GM19238 (cell line): ENCODE data around the gene SNRNP35.
"Not testable (repeated sequence)": the region's sequence is repeated elsewhere in the genome, so short reads cannot be mapped to it uniquely, and the experiment has no call there.

ENCODE experiments used
- DNase-seq: peaks from one replicate; pipeline ENCODE4 v3.0.0; 2011; ENCODE audit warnings: low spot score; ENCODE audit not compliant: insufficient read length

The SNRNP35 gene, protein sequence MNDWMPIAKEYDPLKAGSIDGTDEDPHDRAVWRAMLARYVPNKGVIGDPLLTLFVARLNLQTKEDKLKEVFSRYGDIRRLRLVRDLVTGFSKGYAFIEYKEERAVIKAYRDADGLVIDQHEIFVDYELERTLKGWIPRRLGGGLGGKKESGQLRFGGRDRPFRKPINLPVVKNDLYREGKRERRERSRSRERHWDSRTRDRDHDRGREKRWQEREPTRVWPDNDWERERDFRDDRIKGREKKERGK

DNA sequence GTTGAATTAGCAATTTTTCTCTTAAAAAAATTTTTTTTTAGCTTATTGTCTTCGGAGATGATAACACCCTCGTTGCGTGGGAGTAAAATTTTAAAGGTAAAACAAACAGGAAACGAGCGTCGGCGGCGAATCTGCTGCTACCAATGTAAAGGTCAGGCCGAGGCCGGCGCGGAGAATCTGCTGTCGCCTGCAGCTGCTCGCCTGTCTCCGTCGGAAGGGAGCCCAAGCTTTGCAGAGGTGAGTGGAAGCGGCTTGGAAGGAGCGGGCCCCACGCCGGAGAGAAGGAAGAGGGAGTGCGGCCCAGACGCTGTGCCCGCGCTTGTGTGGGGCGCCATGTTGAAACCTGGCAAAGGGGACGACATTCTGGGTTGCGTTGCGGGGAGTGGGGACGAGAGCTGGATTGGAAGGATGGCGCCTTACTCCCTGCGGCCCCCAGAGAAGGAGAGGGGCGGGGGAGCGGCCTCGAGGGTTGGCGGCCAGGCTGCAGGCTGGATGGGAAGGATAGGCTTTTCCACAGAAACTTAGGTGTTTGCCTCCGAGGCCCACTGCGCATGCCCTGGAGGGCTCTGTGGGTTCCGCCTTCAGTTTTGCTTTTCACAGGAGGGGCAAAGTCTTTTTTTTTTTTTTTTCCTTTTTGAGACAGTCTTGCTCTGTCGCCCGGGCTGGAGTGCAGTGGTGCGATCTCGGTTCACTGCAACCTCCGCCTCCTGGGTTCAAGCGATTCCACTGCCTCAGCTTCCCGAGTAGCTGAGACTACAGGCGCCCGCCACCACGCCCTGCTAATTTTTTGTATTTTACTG, at the start of gene SNRNP35:
Gene SNRNP35, plus strand, starts transcription at position 160 of the 800 bp plus-strand sequence. CDS start 7,402 bp downstream, outside the sequence.
- DNase-seq = peak; percentile 57

DNA sequence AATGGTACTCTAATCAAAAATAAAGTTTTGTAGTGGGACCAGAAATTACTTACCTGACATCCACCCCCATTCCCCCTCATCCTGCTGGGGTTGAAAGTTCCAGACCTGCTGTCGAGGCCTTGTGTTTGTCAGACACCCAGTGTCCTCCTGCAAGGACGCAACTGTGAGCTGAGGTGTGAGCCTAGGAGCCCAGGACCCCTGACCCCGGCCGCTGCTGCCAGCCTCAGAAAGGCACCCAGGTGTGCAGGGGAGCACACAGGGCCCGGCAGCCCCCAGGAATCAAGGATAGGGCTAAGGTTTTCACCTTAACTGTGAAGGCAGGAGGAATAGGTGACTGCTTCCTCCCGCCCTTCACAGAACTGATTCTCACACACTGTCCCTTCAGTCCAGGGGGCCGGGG, 49.3 kb upstream of the SNRNP35 start:
- not testable (repeated sequence) for DNase-seq

DNA sequence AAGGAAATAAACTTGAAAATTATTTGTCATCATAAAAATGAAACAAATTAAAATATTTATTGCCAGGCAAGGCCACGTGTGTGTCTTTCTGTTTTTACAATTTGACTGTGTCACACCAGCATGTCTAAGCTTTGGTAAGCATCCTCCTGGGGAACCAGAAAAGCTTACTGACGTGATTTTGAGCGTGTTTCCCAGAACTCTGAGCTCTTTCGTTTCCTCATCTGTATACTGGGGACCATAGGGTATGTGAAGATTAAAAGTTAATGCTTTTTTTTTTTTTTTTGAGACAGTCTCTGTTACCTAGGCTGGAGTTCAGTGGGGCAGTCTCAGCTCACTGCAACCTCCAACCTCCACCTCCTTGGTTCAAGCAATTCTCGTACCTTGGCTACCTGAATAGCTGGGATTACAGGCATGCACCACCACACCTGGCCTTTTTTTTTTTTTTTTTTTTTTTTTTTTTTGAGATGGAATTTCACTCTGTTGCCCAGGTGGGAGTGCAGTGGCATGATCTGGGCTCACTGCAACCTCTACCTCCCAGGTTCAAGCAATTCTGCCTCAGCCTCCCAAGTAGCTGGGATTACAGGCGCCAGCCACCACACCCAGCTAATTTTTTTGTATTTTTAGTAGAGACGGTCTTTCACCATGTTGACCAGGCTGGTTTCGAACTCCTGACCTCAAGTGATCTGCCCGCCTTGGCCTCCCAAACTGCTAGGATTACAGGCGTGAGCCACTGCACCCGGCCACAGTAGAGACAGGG, 48.5 kb upstream of the SNRNP35 start:
- not testable (repeated sequence) for DNase-seq

DNA sequence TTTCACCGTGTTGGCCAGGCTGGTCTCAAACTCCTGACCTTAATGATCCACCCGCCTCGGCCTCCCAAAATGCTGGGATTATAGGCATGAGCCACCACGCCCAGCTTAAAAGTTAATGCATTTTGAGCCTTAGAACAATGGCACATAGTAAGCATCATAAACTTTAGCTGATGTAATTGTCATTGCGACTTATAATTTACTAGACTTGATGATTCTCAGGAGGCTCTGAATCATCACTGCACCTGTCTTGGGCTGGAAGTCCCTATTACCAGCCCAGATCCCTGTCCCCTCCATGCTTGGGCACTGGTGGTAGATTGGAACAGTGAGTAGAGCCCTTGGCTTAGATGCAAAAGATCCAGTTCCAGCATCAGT, 47.9 kb upstream of the SNRNP35 start:
- no peak for DNase-seq

DNA sequence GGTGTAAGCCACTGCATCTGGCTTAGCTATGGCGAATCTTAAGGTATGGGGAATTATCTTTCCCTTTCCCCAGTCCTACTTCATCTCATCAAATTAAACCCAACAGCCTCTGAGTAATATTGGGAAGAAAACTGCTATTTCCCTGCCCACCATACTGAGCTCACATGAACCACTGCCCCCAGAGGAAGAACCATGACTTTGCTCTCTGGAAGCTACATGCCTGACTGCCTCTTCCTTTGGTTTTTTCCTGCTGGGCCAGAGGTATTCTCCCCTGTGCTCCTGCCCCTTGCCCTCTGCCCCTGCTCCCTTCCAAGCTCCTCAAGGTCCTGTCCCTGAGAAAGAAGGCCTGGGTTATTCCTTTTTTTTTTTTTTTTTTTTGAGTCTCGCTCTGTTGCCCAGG, 36.6 kb upstream of the SNRNP35 start:
- DNase-seq = no peak

DNA sequence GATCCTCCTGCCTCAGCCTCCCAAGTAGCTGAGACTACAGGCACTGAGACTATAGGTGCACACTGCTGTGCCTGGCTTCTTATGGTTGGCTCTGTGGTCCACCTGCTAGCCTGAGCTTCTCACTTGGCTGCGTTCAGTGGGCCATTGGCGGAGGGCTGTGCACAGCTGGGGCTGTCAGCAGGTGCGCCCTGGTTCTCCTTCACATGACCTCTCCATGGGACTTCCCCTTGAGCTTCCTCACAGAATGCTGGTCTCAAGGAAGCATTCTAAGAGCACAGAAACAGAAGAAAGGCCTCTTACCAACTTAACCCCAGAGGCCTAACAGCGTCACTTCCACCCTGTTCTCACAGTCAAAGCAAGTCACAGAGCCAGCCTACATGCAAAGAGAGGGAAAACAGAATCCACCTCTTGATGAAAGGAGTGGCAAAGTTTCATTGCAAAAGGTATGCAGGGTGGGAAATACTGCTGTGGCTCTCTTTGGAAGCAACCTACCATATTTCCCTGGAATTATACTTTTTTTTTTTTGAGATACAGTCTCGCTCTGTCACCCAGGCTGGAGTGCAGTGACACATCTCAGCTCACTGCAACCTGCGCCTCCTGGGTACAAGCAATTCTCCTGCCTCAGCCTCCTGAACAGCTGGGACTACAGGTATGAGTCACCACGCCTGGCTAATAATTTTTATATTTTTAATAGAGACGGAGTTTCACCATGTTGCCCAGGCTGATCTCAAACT, 30.7 kb upstream of the SNRNP35 start:
- DNase-seq = peak; percentile 79

DNA sequence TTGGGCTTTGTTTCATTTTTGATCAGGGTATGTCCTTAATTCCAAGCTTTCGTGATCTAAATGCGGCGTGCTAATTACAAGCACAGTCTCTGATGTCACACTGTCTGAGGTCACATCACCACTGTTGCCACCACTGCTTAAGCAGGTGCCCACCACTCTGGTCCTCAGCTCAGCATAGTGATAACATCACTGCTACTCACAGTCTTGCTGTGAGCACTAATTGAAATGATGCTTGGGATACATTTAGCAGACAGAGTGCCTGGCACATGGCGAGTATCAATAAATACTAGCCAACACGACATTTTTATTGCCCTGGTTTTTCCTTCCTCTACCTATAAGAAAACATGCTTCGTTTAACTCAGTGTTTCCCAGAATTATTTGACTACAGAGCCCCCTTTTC, 29.3 kb upstream of the SNRNP35 start:
- no peak for DNase-seq

DNA sequence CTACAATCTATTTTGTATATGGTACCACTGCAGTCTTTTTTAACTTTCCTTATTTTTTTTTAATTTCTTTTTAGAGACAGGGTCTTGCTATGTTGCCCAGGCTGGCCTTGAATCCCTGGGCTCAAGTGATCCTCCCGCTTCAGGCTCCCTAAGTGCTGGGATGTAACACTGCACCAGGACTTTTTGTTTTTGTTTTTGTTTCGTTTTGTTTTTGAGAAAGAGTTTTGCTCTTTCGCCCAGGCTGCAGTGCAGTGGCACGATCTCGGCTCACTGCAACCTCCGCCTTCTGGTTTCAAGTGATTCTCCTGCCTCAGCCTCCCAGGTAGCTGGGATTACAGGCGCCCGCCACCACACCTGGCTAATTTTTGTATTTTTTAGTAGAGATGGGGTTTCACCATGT, 28.8 kb upstream of the SNRNP35 start:
- not testable (repeated sequence) for DNase-seq

DNA sequence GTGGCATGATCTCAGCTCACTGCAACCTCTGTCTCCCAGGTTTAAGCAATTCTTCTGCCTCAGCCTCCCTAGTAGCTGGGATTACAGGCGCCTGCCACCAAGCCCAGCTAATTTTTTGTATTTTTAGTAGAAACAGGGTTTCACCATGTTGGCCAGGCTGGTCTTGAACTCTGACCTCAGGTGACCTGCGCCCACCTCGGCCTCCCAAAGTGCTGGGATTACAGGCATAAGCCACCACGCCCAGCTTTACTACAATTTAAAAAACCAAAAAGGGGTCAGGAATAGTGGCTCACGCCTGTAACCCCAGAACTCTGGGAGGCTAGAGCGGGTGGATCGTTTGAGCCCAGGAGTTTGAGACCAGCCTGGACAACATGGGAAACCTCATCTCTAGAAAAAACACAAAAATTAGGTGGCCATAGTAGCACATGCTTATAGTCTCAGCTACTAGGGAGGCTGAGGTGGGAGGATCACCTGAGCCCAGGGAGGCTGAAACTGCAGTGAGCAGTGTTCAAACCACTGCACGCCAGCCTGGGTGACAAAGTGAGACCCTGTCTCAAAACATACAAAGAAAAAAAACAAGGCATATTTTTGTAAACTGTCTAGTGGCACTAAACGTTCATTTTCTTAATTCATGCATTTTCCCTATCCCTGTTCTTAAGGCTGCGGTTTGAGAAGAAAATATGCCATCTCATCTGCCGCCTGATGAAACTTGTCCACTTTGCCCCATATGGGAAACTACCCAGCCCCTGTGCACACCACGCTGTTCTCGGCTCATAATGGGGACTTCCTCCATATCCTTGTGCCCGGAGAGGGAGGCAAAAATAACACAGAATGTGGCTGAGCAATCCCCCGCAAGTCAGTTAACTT, 25.8 kb upstream of the SNRNP35 start:
- DNase-seq = not testable (repeated sequence)

DNA sequence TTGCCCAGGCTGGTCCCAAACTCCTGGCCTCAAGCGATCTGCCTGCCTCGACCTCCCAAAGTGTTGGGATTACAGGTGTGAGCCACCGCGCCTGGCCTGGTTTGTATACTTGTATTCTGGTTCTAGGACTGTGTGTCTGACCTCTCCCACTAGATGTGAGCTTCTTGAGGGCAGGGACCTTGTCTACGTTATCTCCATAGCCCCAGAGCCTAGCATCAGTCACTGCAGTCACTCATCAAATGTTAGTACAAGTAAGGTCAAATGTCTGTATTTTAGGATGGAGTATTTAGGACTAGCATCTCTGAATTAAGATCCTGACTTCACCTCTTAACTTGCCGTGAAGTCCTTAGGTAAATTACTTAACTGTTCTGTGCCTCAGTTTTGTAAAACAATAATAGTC, 24.3 kb upstream of the SNRNP35 start:
- DNase-seq = no peak

DNA sequence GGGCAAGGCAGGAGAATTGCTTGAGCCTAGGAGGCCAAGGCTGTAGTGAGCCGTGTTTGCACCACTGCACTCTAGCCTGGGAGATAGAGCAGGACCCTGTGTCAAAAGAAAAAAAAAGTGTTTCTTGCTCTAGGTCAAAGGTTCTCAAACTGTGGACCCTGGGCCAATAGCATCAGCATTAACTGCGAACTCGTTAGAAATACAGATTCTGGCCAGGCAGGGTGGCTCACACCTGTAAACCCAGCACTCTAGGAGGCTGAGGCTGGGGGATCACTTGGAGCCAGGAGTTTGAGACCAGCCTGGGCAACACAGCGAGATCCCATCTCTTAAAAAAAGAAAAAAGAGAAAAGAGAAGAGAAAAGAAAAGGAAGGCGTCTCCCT, 22.3 kb upstream of the SNRNP35 start:
- DNase-seq = no peak

DNA sequence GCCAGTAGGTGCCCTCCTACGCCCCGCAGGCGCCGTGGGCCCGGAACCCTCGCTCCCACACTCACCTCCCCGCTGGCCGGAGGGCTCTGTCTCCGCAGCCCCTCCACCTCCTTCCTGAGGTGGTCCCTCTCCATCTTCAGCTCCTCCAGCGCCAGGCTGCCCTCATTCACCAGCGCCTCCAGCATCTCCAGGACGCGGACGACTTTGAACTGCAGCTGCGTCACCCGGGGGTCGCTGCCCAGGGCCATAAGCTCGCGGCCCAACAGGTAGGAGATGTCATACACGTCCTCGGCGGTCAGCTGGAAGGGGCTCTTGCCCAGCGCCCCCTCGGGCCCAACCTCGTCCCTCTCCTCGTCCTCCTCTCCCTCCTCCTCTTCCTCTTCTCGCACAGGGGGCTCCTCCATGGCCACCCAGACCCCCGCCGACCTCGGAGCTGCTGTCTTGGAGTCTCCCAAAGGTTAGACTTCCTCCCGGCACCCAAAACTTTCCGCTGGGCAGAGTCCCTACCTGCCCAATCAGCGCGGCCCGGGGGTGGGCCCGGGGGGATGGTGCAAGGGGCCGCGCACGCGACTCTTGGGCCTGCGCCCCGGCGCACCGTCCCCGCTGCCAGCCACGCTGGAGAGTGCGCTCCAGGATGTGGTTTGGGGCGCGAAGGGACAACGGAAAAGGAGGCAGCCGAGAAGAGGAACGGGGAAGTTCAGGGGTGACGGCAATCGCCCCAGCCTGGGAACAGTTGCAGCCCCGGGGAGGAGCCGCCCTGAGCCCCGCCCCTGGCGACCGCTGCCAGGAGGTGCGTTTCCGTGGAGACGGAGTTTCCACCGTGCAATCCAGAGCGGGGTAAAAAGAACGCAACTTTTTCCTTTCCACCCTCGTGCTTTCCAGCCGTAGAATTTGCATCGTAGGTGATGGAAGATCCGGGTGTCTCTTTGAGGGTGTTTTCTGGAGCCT, 21.6 kb upstream of the SNRNP35 start, which contains the start of gene RILPL2:
Gene RILPL2, minus strand, starts transcription at position 668 of the 948 bp plus-strand sequence. Its CDS starts 264 bp downstream, at position 404.
- peak; percentile 84 for DNase-seq

DNA sequence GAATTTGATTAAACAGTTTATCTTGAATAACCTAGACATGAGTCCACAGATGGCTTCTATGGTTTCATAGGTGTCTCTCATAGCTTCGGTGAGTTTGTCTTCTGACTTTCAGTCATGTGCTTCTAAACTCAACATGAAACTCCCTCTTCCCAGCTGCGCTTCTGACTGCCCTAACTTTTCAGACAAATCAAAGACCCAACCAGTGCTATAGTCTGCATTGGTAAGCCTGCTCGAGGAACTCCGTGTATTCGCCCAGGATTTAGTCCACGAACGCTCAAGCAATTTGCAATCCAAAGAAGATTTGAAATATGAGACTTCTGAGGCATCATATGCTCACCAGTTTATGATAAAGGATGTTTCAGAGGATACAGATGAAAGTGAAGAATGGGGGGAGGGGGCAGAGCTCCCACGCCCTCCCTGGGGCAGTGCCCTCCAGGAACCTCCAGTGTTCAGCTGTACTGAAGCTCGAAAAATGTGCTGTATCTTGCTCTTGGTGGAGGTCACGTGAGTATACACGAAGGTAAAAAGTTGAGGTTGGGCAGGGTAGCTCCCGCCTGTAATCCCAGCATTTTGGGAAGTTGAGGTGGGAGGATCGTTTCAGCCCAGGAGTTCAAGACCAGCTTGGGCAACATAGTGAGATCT, 16.3 kb upstream of the SNRNP35 start:
- peak; percentile 39 for DNase-seq

DNA sequence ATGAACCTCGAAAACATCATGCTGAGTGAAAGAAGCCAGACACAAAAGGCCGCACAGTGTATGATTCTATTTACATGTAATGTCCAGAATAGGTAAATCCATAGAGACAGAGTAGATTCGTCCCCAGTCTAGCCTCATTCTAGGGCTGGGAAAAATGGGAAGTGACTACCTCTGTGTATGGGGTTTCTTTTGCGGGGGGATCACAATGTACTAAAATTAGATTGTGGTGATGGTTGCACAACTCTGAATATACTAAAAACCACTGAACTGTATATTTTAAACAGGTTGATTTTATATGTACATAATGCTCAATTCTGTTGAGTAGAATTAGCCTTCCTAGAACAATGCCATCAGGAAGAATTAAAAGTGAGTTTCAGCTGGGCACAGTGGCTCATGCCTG, 15.2 kb upstream of the SNRNP35 start:
- DNase-seq = no peak

DNA sequence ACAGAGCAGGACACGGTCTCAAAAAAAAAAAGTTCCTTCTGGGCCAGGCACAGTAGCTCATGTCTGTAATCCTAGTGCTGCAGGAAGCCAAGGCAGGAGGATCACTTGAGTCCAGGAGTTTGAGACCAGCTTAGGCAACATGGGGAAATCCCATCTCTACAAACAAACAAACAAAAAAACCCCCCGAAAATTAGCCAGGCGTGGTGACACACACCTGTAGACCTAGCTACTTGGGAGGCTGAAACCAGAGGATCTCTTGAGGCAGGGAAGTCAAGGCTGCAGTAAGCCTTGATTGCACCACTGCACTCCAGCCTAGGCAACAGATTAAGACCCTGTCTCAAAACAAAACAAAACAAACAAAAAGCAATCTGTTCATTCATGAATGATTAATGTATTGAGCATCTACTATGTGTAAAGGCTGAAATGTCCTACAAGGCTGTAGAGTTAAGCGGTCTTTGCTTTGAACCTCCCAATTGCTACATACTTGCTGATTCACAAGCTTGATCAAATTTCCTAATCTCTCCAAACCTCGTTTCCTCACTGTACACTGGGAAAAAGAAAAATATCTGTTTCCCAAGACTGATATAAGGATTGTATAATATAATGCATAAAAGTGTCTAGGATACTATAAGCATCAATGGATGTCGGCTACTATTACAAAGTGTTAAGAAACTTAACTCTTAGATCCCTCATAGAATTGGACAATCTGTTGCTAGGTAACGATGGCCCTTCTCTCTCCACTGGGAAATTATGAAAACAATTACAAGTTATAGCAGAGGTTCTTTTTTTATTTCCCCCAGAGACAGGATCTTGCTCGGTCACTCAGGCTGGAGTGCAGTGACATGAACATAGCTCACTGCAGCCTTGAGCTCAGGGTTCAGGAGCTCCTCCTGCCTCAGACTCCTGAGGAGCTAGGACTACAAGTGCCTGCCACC, 13.6 kb upstream of the SNRNP35 start:
- DNase-seq = no peak

DNA sequence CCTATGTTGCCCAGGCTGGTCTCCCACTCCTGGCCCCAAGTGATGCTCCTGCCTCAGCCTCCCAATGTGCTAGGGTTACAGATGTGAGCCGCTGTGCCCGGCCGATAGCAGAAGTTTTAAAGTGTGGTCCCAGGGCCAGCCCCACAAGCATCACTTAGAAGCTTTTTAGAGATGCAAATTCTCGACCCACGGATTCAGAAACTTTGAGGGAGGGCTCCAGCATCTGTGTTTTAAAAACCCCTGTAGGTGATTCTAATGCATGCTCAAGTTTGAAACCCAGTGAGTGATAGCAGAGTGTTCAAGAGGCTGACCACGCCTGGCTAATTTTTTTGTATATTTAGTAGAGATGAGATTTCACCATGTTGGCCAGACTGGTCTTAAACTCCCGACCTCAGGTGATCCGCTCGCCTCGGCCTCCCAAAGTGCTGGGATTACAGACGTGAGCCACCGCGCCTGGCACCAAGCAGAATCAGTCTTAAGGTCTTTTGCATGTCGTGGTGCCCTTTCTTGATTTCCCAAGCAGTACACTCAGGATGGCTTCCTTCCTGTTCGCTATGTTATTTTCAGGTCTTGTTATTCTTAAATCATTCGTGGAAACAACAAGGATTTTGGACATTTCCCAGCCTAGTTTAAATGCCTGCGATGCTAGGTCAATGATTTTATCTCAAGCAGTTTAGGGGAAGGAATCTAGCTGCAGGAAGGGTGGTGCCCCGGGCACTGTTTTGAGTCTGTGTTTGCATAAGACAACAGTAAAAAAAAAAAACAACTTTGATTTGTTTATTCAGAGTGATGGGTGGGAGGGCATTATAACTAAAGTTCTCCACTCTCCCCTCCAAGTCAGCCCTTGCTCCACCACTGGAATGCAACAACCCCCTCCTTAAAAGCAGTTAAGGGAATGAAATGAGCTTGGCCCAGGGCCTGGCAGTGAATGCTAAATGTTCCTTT, 12.3 kb upstream of the SNRNP35 start:
- DNase-seq = no peak

DNA sequence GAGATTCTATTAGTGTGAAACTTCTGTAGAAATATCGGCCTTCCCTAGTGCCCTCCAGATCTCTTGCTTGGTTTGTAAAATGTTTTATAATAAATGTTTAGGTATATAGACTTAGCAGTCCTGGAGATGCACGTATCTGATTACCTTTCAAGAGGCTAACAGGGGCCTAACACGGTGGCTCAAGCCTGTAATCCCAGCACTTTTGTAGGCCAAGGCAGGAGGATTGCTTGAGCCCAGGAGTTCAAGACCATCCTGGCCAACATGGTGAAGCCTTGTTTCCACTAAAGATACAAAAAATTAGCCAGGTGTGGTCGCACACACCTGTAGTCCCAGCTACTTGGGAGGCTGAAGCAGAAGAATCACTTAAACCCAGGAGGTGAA, 11.6 kb upstream of the SNRNP35 start:
- DNase-seq = no peak
